GM12874 (cell line): Measurements from ENCODE around the gene CHKB.
A peak's percentile ranks its signal among the peaks of the same experiment; 100 is the strongest.

Experiments
- TF ChIP-seq, protein P1 (sequence below): IDR thresholded peaks from 2 replicates; pipeline ENCODE4 v1.5.1; 2011; ENCODE audit warnings: low read depth, mild to moderate bottlenecking, control low read depth, low read length, moderate library complexity; ENCODE audit not compliant: insufficient read depth

Gene CHKB

DNA sequence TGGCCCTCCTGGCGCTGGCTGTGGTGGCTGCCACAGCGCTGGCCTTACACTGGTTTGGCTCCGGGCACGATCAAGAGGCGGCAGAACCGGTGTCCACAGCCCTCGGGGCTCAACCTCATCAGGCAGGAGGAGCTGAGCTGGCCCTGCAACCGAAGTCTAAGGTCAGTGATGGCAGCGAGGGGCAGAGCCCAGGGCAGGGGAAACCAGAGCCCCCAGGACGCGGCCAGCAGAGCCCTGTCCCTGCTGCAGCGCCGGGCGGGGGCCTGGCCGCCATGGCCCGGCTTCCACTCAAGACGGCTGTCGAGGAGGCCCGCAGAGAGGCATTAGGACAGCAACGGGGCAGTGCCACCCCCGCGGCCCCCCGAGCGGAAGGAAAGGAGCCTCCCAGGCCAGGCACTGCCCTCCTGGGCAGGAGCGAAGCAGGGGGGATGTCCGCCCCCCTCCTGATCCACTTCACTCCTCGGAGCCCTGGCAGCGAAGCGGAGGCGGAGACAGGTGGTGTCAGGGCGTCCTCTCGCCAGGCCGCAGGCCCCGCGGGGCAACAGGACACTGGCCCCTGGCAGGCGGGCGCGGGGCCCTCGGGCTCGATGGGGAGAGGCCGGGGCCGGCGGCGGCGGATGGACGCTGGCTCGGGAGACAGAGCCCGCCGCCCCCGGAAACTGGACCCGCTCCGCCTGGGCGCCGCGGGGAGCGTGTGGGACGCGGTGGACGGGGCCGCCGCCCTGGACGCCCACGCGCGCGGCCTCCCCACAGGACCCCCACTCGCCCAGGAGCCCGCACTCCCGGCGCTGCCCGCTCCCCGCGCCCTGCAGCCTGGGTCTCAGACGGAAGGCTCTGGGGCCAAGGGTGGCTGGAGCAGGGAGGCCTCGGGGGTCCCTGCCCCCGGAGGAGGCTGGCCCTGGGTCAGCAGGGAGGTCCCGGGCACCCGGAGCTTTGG, 36.1 kb downstream of the CHKB start:
- TF ChIP-seq, protein P1, sequence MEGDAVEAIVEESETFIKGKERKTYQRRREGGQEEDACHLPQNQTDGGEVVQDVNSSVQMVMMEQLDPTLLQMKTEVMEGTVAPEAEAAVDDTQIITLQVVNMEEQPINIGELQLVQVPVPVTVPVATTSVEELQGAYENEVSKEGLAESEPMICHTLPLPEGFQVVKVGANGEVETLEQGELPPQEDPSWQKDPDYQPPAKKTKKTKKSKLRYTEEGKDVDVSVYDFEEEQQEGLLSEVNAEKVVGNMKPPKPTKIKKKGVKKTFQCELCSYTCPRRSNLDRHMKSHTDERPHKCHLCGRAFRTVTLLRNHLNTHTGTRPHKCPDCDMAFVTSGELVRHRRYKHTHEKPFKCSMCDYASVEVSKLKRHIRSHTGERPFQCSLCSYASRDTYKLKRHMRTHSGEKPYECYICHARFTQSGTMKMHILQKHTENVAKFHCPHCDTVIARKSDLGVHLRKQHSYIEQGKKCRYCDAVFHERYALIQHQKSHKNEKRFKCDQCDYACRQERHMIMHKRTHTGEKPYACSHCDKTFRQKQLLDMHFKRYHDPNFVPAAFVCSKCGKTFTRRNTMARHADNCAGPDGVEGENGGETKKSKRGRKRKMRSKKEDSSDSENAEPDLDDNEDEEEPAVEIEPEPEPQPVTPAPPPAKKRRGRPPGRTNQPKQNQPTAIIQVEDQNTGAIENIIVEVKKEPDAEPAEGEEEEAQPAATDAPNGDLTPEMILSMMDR = no peak

DNA sequence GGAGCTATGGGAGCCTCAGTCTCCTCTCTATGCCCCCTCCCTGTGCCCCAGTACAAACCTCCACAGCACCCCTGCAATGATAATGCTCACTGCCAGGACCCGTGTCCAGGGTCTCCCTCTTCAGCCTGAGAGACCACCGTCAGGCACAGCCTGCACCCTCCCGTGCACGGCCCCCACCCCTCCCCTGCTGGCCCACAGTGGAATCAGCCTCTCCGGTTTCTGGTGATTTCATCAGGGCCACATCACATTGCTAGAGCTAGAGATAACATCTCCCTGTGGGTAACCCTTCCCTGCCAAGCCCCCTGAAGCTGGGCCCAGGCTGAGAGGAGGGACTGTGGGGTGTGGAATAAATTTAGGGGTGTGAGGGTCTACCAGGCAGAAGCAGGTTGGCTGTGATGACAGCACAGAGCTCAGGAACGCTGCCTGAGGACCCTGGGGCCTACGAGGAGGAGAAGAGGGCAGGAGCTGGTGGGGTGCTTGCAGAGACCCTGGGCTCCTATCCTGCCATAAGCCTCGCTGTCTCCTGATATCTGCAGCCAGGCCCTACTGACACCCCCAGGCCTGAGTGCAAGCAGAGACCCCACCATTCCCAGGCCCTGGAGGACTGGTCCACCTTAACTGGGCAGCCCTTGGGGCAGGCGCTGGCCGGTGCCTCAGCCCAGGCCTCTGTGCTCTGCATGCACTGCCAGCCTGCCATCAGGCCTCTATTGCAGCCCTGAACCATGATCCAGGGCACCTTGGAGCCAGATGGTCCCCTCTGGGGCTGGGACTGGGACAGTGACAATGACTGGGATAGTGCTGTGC, 36.9 kb downstream of the CHKB start, which contains the start of gene KLHDC7B:
Gene KLHDC7B, plus strand, starts transcription at position 378 of the 804 bp plus-strand sequence. Its CDS starts 345 bp downstream, at position 723.
- TF ChIP-seq, protein P1 = peak; percentile 21; the same call in 1 of the 2 replicates

DNA sequence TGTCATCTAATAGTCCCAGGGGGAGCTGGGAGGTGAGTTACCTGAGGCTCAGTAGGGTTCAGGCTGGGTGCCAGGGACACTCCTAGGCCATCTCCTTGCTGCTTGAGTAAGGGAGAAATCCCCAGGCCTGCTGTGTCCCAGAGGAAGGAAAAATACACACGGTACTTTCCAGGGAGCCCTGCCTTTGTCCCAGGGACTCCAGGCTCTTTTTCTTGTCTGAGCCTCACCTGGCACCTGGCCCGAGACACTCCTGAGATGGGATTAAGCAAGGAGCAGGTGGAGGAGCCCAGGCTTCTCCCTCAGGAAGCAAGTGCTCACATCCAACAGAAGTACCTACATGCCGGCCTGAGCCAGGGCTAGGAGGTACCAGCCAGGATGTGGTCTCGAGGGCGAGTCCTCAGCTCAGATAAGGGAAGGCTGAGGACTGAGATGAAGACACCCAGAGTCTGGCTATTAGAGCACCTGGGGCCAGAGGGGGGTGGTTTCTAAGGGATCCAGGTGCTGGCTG, 37.8 kb downstream of the CHKB start:
- TF ChIP-seq, protein P1 = no peak

DNA sequence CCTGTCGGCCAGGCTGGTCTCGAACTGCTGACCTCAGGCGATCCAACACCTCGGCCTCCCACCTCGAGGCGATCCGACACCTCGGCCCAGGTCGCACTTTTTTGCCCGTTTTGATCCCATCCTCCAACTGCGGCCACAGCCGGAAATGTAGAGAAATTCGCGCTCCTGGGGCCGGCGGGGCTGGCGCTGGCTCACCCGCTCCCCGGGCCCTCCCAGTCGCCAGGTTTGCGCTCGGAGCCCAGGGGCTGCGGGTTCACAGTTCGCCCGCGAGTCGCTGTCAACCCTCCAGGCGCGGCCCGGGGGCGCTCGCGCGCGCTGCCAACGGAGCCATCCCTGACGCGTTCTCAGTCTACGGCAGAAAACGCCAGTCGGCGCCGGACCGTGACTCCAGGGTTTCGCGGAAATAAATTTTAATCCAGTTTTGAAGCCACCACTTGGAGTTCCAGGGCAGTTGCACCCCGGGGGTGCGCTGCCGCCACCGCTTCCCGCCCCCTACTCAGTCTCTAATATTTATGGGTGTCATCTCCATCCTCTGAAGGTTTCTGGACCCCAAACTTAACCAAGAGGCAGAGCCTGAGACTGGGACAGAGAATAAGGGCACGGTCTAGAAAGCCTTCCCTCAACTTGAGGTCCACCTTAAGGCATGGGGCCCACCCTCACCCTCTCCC, 38.4 kb downstream of the CHKB start:
- TF ChIP-seq, protein P1 = peak; percentile 72

DNA sequence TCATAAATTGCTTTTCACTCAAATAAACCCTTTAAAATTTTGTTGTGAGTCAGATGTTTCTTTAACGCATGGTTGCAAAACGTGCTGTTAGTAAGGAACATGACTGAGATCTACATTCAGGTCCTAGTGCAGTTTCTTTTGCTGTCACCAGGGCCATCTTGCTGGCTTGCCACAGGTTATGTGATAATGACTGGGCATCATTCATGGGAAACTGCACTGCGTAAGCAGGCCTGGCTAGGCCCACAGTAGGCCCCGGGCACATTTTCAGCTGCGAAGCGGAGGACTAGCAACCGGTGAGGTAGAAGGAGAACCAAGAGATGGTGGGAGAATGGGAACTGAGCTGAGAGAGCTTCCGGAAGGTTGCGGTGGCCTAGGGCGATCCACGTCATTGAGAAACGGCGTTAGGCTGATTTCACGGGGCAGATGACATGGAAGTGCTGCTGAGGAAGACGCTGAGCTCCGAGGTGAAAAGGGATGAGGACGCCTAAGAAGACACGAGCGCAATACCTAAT, 40.2 kb downstream of the CHKB start:
- TF ChIP-seq, protein P1 = no peak

DNA sequence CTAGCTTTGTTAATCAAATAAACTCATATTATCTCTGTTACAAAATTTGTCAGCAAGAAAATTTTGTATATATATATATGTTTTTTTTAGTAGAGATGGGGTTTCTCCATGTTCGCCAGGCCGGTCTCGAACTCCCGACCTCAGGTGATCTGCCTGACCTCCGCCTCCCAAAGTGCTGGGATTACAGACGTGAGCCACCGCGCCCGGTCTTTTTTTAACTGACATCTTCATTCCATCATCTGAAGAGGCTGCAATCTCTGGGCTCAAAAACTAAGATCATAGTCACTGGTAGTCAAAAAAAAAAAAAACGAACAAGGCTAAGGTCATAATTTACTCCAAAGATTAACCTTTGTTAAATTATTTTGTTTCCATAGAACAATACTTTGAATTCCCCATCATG, 42.3 kb downstream of the CHKB start:
- TF ChIP-seq, protein P1 = no peak
